ENCODE measurements around the gene MRPS25. TPM values are rescaled to one million over a fixed set of nuclear protein-coding genes. Genes with fewer than 3 reads are reported as not detected.
A peak's percentile ranks its signal among the peaks of the same experiment; 100 is the strongest.

MRPS25 gene
- total RNA-seq, 2 donors from 2014 or later: 47.2 to 78.9 TPM

- Mint-ChIP-seq H3K27ac (peak overlapping the region in 1 of 2 donors; percentile 2), H3K36me3 (peaks cover 10 to 62% of the 10 kb centered on the region in 2 donors), H3K9me3 (peaks cover 0 to 12% of the 10 kb centered on the region in 2 donors)
- no peak for DNase-seq (ENCODE audit: low spot score in 2 of 2)
- ATAC-seq: no peak
These were observed 8.3 kb downstream of the MRPS25 start for GRCh38 chr3:15056676-15057404.

GRCh38 chr3:15055019-15055557, 10.0 kb downstream of the MRPS25 start:
- Mint-ChIP-seq H3K9me3 (peaks cover 0 to 12% of the 10 kb centered on the region in 2 donors), H3K36me3 (peaks cover 10 to 69% of the 10 kb centered on the region in 2 donors), H3K27ac (peak overlapping the region; percentile 58 to 71)
- peak; percentile 84 to 92 for ATAC-seq
- DNase-seq (ENCODE audit: low spot score in 2 of 2): peak; percentile 58 to 59

- H3K9me3 Mint-ChIP-seq: peaks cover 0 to 12% of the 10 kb centered on the region in 2 donors
- H3K27ac Mint-ChIP-seq: peak overlapping the region in 1 of 2 donors; percentile 73
- H3K36me3 Mint-ChIP-seq: peaks cover 8 to 56% of the 10 kb centered on the region in 2 donors
- no peak for DNase-seq (ENCODE audit: low spot score in 2 of 2)
- ATAC-seq: no peak
These were observed 11.6 kb downstream of the MRPS25 start for GRCh38 chr3:15053541-15053940.

GRCh38 chr3:15052335-15053242, 12.5 kb downstream of the MRPS25 start:
- Mint-ChIP-seq H3K27ac (peak overlapping the region in 1 of 2 donors; percentile 73), H3K36me3 (peaks cover 5 to 47% of the 10 kb centered on the region in 2 donors), H3K9me3 (peaks cover 0 to 12% of the 10 kb centered on the region in 2 donors)
- ATAC-seq (no peak), DNase-seq (ENCODE audit: low spot score in 2 of 2) (no peak)

- DNase-seq (ENCODE audit: low spot score in 2 of 2): peak in 1 of 2 donors; percentile 53
- H3K36me3 Mint-ChIP-seq: peaks cover 0 to 45% of the 10 kb centered on the region in 2 donors
These were observed 13.6 kb downstream of the MRPS25 start for GRCh38 chr3:15051531-15051930.

GRCh38 chr3:15050405-15051092, 14.6 kb downstream of the MRPS25 start:
- no peak for DNase-seq (ENCODE audit: low spot score in 2 of 2)
- Mint-ChIP-seq H3K27ac (peak overlapping the region; percentile 76 to 84), H3K36me3 (peaks cover 3 to 48% of the 10 kb centered on the region in 2 donors), H3K9me3 (peaks cover 0 to 7% of the 10 kb centered on the region in 2 donors)
- no peak for ATAC-seq

More at GRCh38 chr3:15051531-15051930, 13.6 kb downstream of the MRPS25 start:
- peaks cover 0 to 7% of the 10 kb centered on the region in 2 donors for H3K9me3 Mint-ChIP-seq
- ATAC-seq: peak; percentile 61 to 75
- H3K27ac Mint-ChIP-seq: peak overlapping the region; percentile 70 to 76

- Mint-ChIP-seq H3K9me3 (no peaks in the 10 kb centered on the region), H3K27ac (peak overlapping the region; percentile 16 to 84), H3K36me3 (peaks cover 6 to 44% of the 10 kb centered on the region in 2 donors)
- DNase-seq (ENCODE audit: low spot score in 2 of 2) (no peak), ATAC-seq (no peak)
These were observed 15.5 kb downstream of the MRPS25 start for GRCh38 chr3:15049584-15049983.

GRCh38 chr3:15045667-15046066, 19.4 kb downstream of the MRPS25 start:
- peak overlapping the region; percentile 33 to 76 for H3K27ac Mint-ChIP-seq
- peaks cover 9 to 32% of the 10 kb centered on the region in 2 donors for H3K36me3 Mint-ChIP-seq
- ATAC-seq (no peak), DNase-seq (ENCODE audit: low spot score in 2 of 2) (no peak)
- no peaks in the 10 kb centered on the region for H3K9me3 Mint-ChIP-seq

GRCh38 chr3:15044326-15044725, 20.8 kb downstream of the MRPS25 start:
- no peak for DNase-seq (ENCODE audit: low spot score in 2 of 2)
- no peak for ATAC-seq
- Mint-ChIP-seq H3K27ac (peak overlapping the region; percentile 76 to 95), H3K36me3 (peaks cover 9 to 27% of the 10 kb centered on the region in 2 donors), H3K9me3 (no peaks in the 10 kb centered on the region)

- no peak for ATAC-seq
- Mint-ChIP-seq H3K36me3 (peaks cover 9 to 27% of the 10 kb centered on the region in 2 donors), H3K9me3 (no peaks in the 10 kb centered on the region), H3K27ac (peak overlapping the region in 1 of 2 donors; percentile 76)
- DNase-seq (ENCODE audit: low spot score in 2 of 2): no peak
These were observed 21.5 kb downstream of the MRPS25 start for GRCh38 chr3:15043408-15044171.

GRCh38 chr3:15042936-15043335, 22.2 kb downstream of the MRPS25 start:
- ATAC-seq (no peak), DNase-seq (ENCODE audit: low spot score in 2 of 2) (no peak)
- no peaks in the 10 kb centered on the region for H3K9me3 Mint-ChIP-seq
- H3K27ac Mint-ChIP-seq: peak overlapping the region in 1 of 2 donors; percentile 88
- H3K36me3 Mint-ChIP-seq: peaks cover 9 to 27% of the 10 kb centered on the region in 2 donors

- H3K27ac Mint-ChIP-seq: peak overlapping the region in 1 of 2 donors; percentile 47
- ATAC-seq (no peak), DNase-seq (ENCODE audit: low spot score in 2 of 2) (no peak)
- no peaks in the 10 kb centered on the region for H3K9me3 Mint-ChIP-seq
- peaks cover 9 to 24% of the 10 kb centered on the region in 2 donors for H3K36me3 Mint-ChIP-seq
These were observed 23.2 kb downstream of the MRPS25 start for GRCh38 chr3:15041950-15042349.

GRCh38 chr3:15040844-15041243, 24.3 kb downstream of the MRPS25 start:
- no peak for ATAC-seq
- Mint-ChIP-seq H3K36me3 (peaks cover 9 to 14% of the 10 kb centered on the region in 2 donors), H3K27ac (peak overlapping the region; percentile 34 to 47)

GRCh38 chr3:15038306-15038705, 26.8 kb downstream of the MRPS25 start:
- DNase-seq (ENCODE audit: low spot score in 2 of 2) (no peak), ATAC-seq (no peak)
- no peaks in the 10 kb centered on the region for H3K36me3 Mint-ChIP-seq
- no peak overlapping the region for H3K27ac Mint-ChIP-seq
- H3K9me3 Mint-ChIP-seq: no peaks in the 10 kb centered on the region

More at GRCh38 chr3:15040844-15041243, 24.3 kb downstream of the MRPS25 start:
- DNase-seq (ENCODE audit: low spot score in 2 of 2): no peak
- no peaks in the 10 kb centered on the region for H3K9me3 Mint-ChIP-seq

GRCh38 chr3:15033103-15033502, 32.0 kb downstream of the MRPS25 start:
- no peak overlapping the region for H3K27ac Mint-ChIP-seq
- ATAC-seq: no peak
- no peak for DNase-seq (ENCODE audit: low spot score in 2 of 2)
- H3K9me3 Mint-ChIP-seq: no peaks in the 10 kb centered on the region
- H3K36me3 Mint-ChIP-seq: no peaks in the 10 kb centered on the region
